Lung (tissue), 12 donors: ENCODE data around the gene STK40. TPM values are rescaled to one million over a fixed set of nuclear protein-coding genes. Genes with fewer than 3 reads are reported as not detected.

Experiments
- ATAC-seq: fragments of 200-7000 bp; cut with Tn5 transposase; one replicate; pipeline ENCODE4 v1.9.1; 2020; ENCODE audit warnings: moderate number of reproducible peaks; ENCODE audit not compliant: insufficient read depth, low FRiP score
- DNase-seq, 3 donors: peaks; one replicate each; pipeline ENCODE4 v3.0.0-alpha.2; 2013 to 2017
- H3K27ac ChIP-seq, 2 donors: one replicate each; pipeline ENCODE4 v1.5.1; 2013; ENCODE audit warnings: mild to moderate bottlenecking in 2 of 2, moderate library complexity in 2 of 2, control low read depth in 1 of 2, inconsistent platforms in 1 of 2, low read depth in 1 of 2, low read length in 1 of 2
- H3K27me3 ChIP-seq, 3 donors: one replicate each; pipeline ENCODE4 v1.5.1; 2013; ENCODE audit warnings: low read length in 2 of 3; ENCODE audit not compliant: control insufficient read depth in 3 of 3, insufficient read depth in 3 of 3
- H3K36me3 ChIP-seq, 4 donors: one replicate each; pipeline ENCODE4 v1.5.1; 2013; ENCODE audit warnings: low read length in 4 of 4, mild to moderate bottlenecking in 1 of 4, moderate library complexity in 1 of 4; ENCODE audit not compliant: control insufficient read depth in 4 of 4, insufficient read depth in 4 of 4
- H3K4me1 ChIP-seq, 5 donors: one replicate each; pipeline ENCODE4 v1.5.1; 2013; ENCODE audit warnings: low read length in 5 of 5, mild to moderate bottlenecking in 2 of 5, moderate library complexity in 1 of 5; ENCODE audit not compliant: control insufficient read depth in 5 of 5, insufficient read depth in 5 of 5
- H3K4me3 ChIP-seq: one replicate; pipeline ENCODE4 v1.5.1; 2013; ENCODE audit warnings: mild to moderate bottlenecking, control low read depth, moderate library complexity
- H3K9ac ChIP-seq, 2 donors: one replicate each; pipeline ENCODE4 v1.5.1; 2013; ENCODE audit warnings: low read length in 2 of 2, control low read depth in 1 of 2; ENCODE audit not compliant: insufficient read depth in 1 of 2
- H3K9me3 ChIP-seq, 4 donors: one replicate each; pipeline ENCODE4 v1.5.1; 2013; ENCODE audit warnings: low read length in 3 of 4, mild to moderate bottlenecking in 1 of 4, moderate library complexity in 1 of 4; ENCODE audit not compliant: control insufficient read depth in 4 of 4, insufficient read depth in 3 of 4
- WGBS, 2 donors: extraction: QIAGEN DNeasy Blood & Tissue Kit; methylation state at CpG; one replicate each; pipeline ENCODE4 v1.1.7; 2013; 5-methylcytosine and 5-hydroxymethylcytosine counted together
- polyA plus RNA-seq, 2 donors: library from polyadenylated mRNA; stranded (reverse); fragments of 200-250 nt; gene quantifications; one replicate each; pipeline ENCODE4 v1.2.1, GENCODE V29; 2013
- total RNA-seq, 2 donors: library from RNA; depleted of rRNA in 1 of 2; stranded (reverse); fragments of >200 nt in 1 of 2; gene quantifications; one replicate each; pipeline ENCODE4 v1.2.1, GENCODE V29; 2014 to 2021
- TF ChIP-seq, protein P1 (sequence below): IDR thresholded peaks from 2 replicates; pipeline ENCODE4 v1.5.1; 2012; ENCODE audit warnings: mild to moderate bottlenecking; ENCODE audit errors: control extremely low read depth, extremely low read depth
- donor health status: control.
- donor health status: control.
- donor health status: Bipolar disorder and iron deficiency.
- donor health status: healthy.
- donor health status: DM: yes; HTN: yes; CAD: no.

Gene STK40
- total and polyA plus RNA-seq, 4 donors, result 25.4 to 82.9 (median 48.7) TPM

DNA sequence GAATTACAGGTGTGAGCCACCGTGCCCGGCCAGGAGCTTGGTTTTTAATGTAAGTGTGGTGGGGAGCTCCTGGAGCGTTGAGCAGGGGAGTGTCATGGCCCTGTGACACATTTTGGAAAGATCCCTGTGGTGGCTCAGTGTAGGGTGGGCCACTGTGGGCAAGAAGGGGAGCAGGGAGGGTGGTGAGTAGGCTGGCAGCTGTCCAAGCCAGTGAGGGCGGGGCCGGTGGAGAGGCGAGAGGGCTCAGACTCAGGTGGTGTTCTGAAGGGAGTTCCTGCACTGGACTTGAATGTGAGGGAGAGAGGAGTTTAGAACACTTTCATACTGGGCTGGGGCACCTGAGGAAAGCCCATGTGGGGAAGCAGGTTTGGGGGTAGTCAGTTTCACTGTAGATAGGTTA, 59.2 kb downstream of the STK40 start:
- Histone ChIP-seq H3K4me1 (peaks cover 0 to 27% (median 19%) of the 10 kb centered on the region in 5 donors), H3K36me3 (peaks cover 0 to 4% (median 1%) of the 10 kb centered on the region in 4 donors), H3K9me3 (no peaks in the 10 kb centered on the region), H3K4me3 (no peak overlapping the region), H3K9ac (no peak overlapping the region), H3K27ac (no peak overlapping the region), H3K27me3 (no peaks in the 10 kb centered on the region)
- DNase-seq (peak in 2 of 3 donors; percentile 29 to 43), ATAC-seq (no peak)
- TF ChIP-seq, protein P1, sequence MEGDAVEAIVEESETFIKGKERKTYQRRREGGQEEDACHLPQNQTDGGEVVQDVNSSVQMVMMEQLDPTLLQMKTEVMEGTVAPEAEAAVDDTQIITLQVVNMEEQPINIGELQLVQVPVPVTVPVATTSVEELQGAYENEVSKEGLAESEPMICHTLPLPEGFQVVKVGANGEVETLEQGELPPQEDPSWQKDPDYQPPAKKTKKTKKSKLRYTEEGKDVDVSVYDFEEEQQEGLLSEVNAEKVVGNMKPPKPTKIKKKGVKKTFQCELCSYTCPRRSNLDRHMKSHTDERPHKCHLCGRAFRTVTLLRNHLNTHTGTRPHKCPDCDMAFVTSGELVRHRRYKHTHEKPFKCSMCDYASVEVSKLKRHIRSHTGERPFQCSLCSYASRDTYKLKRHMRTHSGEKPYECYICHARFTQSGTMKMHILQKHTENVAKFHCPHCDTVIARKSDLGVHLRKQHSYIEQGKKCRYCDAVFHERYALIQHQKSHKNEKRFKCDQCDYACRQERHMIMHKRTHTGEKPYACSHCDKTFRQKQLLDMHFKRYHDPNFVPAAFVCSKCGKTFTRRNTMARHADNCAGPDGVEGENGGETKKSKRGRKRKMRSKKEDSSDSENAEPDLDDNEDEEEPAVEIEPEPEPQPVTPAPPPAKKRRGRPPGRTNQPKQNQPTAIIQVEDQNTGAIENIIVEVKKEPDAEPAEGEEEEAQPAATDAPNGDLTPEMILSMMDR, result no peak
- 52 to 54% methylated on average over 6 of the region's 6 CpGs for WGBS, 2 donors

GRCh38 chr1:36324353-36324703, 61.4 kb downstream of the STK40 start:
- TF ChIP-seq, protein P1, result no peak
- H3K9ac ChIP-seq, result peak overlapping the region in 1 of 2 donors; percentile 88
- H3K9me3 ChIP-seq, result no peaks in the 10 kb centered on the region
- 11 to 17% methylated on average over 9 of the region's 9 CpGs for WGBS, 2 donors
- H3K27ac ChIP-seq, result peak overlapping the region in 1 of 2 donors; percentile 65
- H3K4me1 ChIP-seq, result peaks cover 0 to 43% (median 23%) of the 10 kb centered on the region in 5 donors
- H3K4me3 ChIP-seq, result no peak overlapping the region
- no peak for DNase-seq
- ATAC-seq, result no peak
- H3K36me3 ChIP-seq, result peaks cover 0 to 7% (median 2%) of the 10 kb centered on the region in 4 donors
- no peaks in the 10 kb centered on the region for H3K27me3 ChIP-seq

DNA sequence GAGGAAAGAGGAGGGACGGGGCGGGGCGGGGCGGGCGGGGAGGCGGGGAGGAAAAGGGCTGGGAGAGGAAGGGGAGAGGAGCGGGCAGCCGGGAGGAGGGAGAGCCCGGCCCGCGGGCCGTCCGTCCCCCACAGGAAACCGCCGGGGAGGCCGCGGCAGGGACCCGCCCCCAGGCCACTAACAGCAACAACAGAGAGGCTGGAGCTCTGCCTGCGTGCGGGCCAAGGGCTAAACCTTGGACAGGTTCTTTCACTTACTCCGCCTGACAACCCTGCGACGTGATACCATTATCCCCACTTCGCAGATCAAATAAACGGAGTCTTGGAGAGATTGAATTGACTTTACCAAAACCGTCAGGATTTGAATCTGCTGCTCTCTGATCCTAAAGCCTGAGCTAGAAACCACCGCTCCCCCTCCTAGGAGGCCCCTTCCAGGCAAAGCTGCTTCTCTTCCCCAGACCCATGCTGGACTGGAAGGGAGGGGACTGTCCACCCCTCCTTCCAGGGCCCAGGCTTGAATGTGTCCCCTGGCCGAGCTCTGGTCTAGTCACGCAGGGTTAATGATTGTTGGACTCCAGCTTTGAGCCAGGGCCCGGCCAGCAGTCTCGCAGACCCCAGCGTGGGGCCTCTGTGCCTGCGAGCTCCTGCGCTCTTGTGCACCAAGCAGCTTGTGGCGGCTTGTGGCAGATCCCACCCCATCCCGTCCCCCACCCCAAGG, 61.9 kb downstream of the STK40 start, which contains the start of gene EVA1B:
TSS of gene EVA1B (minus strand) at position 10 of the 717 bp plus-strand sequence. CDS start 608 bp downstream, outside the sequence.
- 1 to 3% methylated on average over 31 to 34 of the region's 36 CpGs for WGBS, 2 donors
- H3K27ac ChIP-seq, result peak within 1 kb of the TSS; percentile 72 to 84
- TF ChIP-seq, protein P1, result no peak

More for the DNA sequence above, 61.9 kb downstream of the STK40 start, which contains the start of gene EVA1B:
- Histone ChIP-seq H3K4me1 (peaks cover 0 to 39% (median 22%) of the 10 kb centered on the region in 5 donors), H3K4me3 (peak within 1 kb of the TSS; percentile 63), H3K9me3 (no peaks in the 10 kb centered on the region), H3K36me3 (peaks cover 0 to 7% (median 2%) of the 10 kb centered on the region in 4 donors), H3K9ac (peak within 1 kb of the TSS in 1 of 2 donors; percentile 88), H3K27me3 (no peaks in the 10 kb centered on the region)
- peak; percentile 35 for ATAC-seq
- peak; percentile 92 to 95 (median 92) for DNase-seq
